GM12801 (cell line): Measurements from ENCODE around the gene CHD5.

ENCODE experiments used
- CTCF ChIP-seq: IDR thresholded peaks from one replicate; pipeline ENCODE4 v1.5.1; 2011; ENCODE audit warnings: control low read depth; ENCODE audit not compliant: insufficient read length; ENCODE audit errors: extremely low read depth

Gene CHD5

GRCh38 chr1:6106321-6106731 lies 73.8 kb downstream of the CHD5 start:
- TF ChIP-seq CTCF: no peak

- TF ChIP-seq CTCF: no peak
These were observed 74.4 kb downstream of the CHD5 start for GRCh38 chr1:6105763-6106162.

GRCh38 chr1:6105218-6105679 lies 74.9 kb downstream of the CHD5 start:
- TF ChIP-seq CTCF: no peak

GRCh38 chr1:6104631-6105030 lies 75.5 kb downstream of the CHD5 start:
- TF ChIP-seq CTCF: no peak

- TF ChIP-seq CTCF: no peak
These were observed 76.1 kb downstream of the CHD5 start for GRCh38 chr1:6103854-6104530.

- no peak for TF ChIP-seq CTCF
These were observed 76.8 kb downstream of the CHD5 start for GRCh38 chr1:6103111-6103853.

- TF ChIP-seq CTCF: no peak
These were observed 77.6 kb downstream of the CHD5 start for GRCh38 chr1:6102532-6102845.
